Renal cortex interstitium (tissue), 11 donors: ENCODE results near the gene RAB4B. TPM values are rescaled to one million over a fixed set of nuclear protein-coding genes. Genes with fewer than 3 reads are reported as not detected.
"Not testable (repeated sequence)": the region's sequence is repeated elsewhere in the genome, so short reads cannot be mapped to it uniquely, and the experiment has no call there.

Source experiments
- DNase-seq, 11 donors: peaks; one replicate each; pipeline ENCODE4 v3.0.0-alpha.2; 2013; ENCODE audit warnings: low read depth in 9 of 11, low spot score in 4 of 11; ENCODE audit errors: extremely low read depth in 1 of 11
- polyA plus RNA-seq, 3 donors: library from polyadenylated mRNA; unstranded; fragments of 120-200 nt; gene quantifications; one replicate each; pipeline ENCODE4 v1.2.1, GENCODE V29; 2013; ENCODE audit not compliant: insufficient read length in 3 of 3

RAB4B gene
- polyA plus RNA-seq, 3 donors, result 7.0 to 13.5 (median 12.6) TPM

DNA sequence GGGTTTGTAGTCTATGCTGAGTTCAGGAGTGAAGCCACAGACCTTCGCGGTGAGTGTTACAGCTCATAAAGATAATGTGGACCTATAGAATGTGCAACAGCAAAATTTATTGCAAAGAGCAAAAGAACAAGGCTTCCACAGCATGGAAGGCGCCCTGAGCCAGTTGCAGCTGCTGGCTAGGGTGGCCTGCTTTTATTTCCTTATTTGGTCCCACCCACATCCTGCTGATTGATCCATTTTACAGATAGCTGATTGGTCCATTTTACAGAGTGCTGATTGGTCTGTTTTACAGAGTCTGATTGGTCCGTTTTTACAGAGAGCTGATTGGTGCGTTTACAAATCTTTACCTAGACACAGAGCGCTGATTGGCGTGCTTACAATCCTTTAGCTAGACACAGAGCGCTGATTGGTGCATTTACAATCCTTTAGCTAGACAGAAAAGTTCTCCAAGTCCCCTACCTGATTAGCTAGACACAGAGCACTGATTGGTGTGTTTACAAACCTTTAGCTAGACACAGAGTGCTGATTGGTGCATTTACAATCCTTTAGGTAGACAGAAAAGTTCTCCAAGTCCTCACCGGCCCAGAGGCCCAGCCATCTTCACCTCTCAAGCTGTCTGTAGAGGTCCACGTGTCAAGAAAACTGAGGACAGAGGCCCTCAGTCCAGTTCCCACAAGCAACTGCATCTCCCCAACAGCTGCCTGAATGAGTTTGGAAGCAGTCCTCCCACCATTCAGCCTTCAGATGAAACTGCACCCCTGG, 6.8 kb upstream of the RAB4B start:
- DNase-seq, result not testable (repeated sequence)

DNA sequence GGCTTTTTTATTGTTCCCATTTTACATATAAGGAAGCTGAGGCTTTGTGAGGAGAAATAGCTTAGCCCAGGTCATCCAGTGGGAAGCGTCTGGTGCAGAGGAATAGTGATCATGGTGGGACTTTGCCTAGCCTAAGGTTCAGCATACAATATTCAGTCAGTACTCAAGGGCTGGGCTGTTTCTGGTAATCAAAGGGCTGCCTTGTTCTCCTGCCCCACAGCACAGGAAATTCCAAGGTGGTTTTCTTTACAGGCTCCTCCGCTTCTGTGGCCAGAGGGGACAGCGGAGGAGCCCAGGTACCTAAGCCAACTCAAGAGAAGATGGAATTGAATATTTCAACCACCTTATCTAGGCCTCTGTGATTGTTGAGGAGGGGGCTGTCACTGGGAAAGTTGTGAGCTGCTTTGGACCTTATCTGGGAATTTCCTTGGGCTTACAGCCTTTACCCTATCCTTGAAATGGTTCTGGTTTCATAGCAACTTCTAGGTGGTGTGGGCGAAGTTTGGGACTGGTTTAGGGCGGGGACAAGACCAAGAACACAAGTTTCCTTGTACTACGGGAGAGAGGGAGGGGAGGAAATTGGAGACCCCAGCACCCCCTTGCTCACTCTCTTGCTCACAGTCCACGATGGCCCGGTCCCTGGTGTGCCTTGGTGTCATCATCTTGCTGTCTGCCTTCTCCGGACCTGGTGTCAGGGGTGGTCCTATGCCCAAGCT, 3.0 kb upstream of the RAB4B start, which contains the start of gene MIA:
MIA (plus strand) TSS at position 606 of the 716 bp plus-strand sequence; CDS start at position 628, 22 bp downstream.
- no peak for DNase-seq

DNA sequence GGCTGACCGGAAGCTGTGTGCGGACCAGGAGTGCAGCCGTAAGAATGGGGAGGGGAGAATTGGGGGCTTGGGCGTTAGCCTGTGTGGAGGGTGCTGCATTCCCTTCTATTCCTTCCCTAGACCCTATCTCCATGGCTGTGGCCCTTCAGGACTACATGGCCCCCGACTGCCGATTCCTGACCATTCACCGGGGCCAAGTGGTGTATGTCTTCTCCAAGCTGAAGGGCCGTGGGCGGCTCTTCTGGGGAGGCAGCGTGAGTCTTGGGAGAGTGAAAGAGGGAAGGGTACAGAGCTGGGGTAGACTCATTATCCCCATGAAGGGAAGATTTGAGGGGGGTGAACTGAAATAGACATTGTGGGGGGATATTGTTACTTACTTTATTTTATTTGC, 2.4 kb upstream of the RAB4B start:
- DNase-seq, result no peak

DNA sequence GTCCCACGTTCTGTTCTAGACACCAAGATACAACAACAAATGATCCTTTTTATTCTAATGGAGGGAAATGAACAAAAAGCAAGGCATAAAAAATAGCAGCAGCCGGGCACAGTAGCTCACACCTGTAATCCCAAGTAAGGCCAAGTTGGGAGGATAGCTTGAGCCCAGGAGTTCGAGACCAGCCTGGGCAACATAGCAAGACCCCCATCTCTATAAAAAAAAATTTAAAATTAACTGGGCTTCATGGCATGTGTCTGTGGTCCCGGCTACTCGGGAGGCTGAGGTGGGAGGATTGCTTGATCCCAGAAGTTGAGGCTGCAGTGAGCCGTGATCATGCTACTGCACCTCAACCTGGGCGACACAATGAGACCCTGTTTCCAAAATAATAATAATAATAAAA, 1.7 kb upstream of the RAB4B start:
- DNase-seq, result no peak

DNA sequence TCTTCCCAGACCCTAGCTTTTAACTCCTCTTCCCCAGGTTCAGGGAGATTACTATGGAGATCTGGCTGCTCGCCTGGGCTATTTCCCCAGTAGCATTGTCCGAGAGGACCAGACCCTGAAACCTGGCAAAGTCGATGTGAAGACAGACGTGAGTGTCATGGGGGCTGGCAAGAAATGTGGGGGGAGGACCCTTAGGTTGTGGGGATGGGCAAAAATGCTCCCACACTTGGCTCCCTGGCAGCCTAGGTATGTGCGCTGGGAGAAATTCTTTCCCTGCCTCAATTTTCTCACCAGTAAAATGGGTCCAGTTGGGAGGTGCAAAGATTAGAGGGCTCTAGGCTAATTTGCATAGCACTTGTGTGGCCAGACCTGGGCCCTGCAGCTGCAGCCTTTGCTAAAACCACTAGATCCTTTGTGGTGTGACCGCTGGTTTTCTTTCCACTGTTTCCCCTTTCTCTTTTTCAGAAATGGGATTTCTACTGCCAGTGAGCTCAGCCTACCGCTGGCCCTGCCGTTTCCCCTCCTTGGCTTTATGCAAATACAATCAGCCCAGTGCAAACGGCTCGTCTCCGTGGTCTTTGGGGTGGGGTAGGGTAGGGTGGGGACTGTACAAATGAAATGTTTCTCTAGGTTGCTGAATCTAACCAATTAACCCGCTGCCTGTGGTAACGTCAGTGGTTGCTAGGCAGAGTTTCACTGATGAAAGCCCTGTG, 959 bp upstream of the RAB4B start:
- peak; percentile 80 to 95 (median 90) for DNase-seq

DNA sequence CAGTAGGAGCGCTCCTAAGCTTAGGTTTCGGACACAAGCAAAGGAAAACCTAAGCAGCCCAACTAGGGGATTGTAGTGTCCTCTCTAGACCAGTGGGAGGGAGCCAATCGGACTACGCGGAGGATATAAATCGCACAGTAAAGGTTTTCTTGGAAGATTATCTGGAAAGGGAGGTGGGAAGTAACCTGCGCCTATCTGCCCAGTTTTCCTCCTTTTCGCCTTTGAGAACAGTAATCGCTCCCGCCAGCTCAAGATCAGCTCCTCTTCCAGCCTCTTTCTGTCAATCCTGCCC, 456 bp upstream of the RAB4B start:
- no peak for DNase-seq

DNA sequence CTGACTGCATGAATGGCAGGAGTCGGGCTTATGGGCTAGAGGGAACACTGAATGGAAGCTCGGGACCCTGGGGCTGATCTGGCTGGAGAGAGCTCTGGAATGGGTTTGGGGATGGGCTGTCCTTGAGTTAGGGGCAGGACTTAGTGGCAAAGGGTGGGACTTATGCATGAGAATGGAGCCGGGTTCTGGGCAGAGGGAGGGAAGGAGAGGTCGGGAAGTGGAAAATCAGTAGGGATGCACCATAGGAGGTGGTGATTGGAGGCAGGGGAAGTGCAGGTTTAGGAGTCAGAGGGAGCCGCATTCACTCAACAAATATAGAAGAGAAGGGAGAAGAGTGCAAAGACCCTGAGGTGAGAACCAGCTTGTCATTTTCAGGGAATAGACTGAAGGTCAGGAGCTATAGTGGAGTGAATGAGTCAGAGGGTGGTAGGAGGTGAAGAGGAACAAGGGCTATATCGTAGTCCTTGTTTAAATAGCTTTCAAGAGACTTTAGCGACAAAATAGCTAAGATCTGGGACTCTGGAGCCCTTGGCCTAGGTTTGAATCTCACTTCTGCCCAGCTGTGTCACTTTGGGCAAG, 748 bp downstream of the RAB4B start:
- no peak for DNase-seq

DNA sequence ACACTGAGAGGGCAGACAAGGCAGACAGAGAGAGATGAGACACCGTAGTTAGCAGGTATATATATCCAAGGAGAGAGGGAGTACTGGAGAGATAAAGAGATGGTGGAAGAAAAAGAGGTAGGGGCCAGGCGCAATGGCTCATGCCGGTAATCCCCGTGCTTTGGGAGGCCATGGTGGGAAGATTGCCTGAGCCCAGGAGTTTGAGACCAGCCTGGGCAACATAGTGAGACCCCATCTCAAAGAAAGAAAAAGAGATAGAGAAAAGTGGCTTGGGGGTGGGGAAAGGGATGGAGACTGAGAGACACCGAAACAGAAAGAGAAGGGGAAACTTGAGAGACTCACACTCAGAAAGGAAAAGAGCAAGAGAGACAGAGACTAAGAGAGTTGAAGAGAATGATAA, 2.5 kb downstream of the RAB4B start:
- DNase-seq, result no peak

DNA sequence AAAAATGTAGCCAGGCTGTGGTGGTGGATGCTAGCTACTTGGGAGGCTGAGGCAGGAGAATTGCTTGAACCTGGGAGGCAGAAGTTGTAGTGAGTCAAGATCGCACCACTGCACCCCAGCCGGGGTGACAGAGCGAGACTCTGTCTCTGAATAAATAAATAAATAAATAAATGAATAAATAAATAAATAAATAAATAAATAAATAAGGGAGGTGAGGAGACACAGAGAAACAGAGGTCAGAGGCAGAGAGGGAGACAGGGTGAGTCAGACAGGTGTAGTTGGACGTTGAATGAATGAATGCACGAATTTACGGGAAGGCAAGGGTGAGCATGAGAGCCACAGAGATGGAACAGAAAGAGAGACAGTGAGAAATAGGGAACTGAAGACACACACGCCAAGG, 3.1 kb downstream of the RAB4B start:
- DNase-seq, result no peak

DNA sequence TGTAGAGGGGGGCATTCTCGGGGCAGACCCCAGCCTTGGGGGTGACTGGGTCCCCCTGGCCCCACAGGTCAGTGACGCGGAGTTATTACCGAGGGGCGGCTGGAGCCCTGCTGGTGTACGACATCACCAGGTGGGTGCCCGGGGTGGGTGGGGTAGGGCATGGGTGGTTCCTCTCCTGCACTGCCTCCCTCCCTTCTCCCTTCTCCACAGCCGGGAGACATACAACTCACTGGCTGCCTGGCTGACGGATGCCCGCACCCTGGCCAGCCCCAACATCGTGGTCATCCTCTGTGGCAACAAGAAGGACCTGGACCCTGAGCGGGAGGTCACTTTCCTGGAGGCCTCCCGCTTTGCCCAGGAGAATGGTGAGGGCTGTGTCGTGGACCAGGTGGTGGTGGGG, 5.7 kb downstream of the RAB4B start:
- no peak for DNase-seq

DNA sequence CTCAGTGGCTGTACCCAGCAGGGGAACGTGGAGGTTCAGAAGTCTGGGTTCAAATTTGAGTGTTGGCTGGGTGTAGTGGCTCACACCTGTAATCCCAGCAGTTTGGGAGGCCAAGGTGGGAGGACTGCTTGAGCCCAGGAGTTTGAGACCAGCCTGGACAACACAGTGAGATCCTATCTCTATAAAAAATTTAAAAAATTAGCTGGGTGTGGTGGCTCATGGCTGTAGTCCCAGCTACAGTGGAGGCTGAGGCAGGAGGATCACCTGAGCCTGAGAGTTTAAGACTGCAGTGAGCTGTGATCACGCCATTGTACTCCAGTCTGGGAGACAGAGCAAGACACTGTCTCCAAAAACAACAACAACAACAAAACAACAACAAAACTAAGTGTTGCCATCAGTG, 6.1 kb downstream of the RAB4B start:
- not testable (repeated sequence) for DNase-seq

DNA sequence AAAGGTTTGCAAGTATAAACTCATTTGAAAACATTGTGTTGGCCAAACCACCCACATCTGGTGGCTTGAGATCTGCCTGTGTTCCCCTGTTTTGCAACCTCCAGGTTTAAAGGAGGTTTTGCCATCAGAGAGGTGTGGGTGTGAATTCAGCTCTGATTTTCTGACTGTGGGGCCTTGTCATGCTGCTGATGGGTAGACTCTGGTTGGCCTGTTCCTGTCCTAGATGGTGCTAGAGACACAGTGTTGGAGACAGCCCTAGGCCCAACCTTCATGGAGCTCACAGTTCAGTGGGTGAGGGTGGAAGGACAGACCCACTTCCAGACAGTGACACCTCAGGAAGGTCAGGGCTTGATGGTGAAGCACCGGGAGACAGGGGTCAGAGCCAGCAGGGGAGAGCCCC, 7.5 kb downstream of the RAB4B start:
- DNase-seq, result no peak

DNA sequence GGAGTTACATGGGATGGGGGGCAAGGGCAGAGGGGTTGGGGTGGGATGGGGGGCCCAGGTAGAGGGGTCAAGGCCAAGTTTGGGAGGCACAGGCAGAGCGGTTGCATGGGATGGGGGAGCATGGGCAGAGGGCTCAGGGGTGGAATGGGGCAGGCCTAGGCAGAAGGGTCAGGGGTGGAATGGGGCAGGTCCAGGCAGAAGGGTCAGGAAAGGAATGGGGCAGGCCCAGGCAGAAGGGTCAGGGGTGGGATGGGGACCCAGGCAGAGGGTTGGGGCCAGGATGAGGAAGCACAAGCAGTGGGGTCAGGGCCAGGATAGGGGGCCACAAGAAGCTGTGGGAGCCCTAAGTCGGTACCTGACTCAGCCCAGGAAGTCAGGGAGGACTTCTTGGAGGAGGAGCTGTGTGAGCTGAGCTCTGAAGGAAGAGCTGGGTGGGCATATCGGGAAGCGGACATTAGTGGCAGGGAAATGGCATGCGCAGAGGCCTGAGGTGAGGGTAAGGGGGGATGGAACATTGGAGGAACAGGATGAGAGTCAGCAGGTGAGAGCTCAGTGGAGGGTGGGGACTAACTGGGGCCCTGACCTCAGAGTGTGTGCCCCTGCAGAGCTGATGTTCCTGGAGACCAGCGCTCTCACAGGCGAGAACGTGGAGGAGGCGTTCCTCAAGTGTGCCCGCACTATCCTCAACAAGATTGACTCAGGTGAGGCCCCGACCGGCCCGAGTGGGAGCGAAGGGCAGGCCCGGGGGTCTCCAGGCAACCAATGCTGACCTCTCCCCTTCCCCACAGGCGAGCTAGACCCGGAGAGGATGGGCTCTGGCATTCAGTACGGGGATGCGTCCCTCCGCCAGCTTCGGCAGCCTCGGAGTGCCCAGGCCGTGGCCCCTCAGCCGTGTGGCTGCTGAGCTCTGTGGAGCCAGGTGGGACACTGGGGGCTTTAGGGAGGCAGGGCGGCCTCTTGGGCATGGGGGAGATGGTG, 8.3 kb downstream of the RAB4B start:
- no peak for DNase-seq

DNA sequence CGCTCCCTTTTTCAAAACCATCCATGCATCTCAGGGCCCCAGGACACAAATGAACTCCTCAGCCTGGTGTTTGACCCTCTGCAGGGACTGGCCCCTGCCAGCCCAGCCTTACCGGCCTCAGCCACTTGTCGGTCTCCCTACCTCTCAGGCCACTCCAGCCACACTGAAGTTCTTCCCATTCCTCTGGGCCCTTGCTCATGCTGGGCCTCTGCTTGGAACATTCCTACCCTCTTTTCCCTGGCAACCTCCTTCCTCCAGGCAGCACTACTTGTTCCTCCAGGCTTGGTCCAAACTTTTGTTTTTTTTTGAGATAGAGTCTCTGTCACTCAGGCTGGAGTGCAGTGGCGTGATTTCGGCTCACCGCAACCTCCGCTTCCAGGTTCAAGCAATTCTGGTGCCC, 13.3 kb downstream of the RAB4B start:
- DNase-seq, result no peak

DNA sequence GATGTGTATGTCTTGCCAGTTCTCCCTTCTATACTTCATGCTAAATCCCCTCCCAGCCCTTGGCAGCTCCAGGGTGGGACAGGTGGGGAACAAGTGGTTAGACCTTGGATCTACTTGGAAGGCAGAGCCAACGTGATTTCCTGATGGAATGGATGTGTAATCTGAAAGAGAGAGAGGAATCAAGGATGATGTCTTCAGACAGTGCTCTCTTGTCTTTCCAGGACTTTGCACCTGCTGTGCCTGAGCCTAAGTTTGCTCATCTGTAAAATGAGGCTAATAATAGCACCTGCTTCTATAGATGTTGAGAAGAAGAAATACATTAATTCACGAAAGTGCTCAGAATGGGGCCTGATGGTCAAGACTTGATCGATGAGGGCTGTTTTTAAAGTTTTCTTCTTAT, 13.9 kb downstream of the RAB4B start:
- DNase-seq, result no peak

DNA sequence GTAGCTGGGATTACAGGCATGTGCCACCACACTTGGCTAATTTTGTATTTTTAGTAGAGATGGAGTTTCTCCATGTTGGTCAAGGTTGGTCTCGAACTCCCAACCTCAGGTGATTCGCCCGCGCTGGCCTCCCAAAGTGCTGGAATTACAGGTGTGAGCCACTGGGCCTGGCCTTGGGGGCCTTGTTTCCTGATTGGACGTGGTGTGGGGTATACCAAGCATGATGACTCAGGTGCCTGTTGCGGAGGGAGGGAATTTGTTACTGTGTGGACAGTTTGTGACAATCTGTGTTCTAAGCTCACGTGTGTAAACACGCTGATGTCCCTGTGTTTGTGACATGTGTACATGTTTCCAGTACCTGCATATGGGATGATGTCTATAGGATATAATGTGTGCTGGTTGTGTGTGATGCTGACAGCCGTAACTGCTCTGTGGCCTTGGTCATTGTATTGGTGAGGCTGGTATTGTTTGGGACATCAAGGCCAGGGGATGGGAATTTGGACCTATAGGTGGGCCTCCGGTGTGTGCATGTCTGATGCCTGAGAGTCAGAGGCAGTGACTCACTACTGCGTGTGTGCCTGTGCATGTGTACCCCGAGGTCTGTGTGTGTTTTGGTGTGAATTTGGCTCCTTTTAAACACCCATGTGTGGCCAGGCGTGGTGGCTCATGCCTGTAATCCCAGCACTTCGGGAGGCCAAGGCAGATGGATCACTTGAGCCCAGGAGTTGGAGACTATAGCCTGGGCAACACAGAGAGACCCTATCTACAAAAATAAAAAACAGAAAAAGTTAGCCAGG, 19.3 kb downstream of the RAB4B start:
- no peak for DNase-seq

DNA sequence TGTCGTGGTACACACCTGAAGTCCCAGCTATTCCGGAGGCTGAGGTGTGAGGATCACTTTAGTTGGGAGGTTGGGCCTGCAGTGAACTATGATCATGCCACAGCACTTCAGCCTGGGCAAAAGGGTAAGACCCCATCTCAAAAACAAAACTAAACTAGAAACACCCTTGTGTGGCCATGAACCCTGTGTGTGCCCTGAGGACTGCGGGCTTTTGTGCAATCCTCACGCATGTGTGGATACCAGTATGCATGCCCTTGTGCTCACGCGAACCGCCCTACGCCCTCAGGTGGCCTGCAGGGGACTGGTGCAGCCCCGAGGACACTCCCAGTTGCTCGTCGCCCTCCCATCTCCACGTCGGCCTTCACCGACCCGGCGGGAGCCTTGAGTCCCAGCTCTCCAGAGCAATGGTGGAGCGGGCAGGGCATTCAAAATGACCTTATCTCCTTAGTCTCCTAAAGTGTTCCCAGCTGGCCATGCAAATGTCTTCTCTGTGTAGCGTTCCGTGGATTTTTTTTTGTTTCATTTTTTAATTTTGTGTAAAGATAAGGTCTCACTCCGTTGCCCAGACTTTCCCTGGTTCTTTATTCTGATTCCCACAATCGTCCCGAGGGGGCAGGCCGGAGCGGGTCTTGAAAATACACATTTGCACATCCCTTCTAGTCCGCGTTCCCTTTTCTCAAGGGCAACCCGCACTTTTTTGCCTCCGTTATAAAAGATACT, 20.1 kb downstream of the RAB4B start:
- DNase-seq, result peak in 2 of 11 donors; percentile 54 to 57
